ENCODE measurements around the gene SMARCA2. TPM values are rescaled to one million over a fixed set of nuclear protein-coding genes. Genes with fewer than 3 reads are reported as not detected.

SMARCA2 gene
- total RNA-seq, 2 experiments from 2014 or later: 168 to 188 TPM

DNA sequence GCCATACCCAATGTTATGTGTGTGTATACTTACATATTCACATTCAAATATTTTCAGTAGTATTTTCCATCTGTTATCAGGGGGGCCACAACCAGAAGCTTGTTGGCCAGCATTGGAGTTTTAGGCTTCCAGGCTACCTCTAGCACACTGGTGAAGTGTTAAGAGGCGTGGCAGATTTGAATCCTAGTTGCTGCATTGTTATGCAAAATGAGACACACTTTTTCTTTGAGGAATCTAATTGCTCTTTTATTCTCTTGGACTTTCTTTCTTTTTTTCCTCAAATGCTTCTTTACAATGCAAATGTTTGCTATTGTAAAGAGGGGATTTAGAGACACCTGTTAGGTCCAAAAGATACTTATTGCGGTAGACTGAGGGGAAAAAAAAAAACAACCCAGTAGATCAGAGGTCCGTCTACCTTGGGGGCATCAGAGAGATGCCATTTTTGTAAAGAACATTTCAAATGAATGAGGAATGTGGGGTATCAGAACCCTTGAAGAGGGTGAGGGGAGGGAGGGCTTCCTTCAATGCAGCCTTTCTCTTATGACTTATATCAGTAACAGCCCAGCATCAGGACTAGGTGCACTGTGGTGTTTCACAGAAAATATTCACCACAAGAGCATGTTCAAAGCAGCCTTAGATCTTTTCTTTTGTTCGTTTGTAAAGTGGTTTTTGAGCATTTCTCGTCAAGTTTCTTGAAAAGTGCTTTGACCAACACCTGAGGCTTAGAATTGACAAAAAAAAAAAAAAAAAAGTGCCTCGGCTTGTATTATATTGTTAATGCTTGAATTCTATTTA, 3.8 kb downstream of the SMARCA2 start:
- Mint-ChIP-seq H3K27ac (peak overlapping the region; percentile 99), H3K36me3 (peaks cover 12% of the 10 kb centered on the region), H3K9me3 (ENCODE audit: low read depth) (no peaks in the 10 kb centered on the region), H3K4me3 (peak overlapping the region; percentile 97), H3K27me3 (no peaks in the 10 kb centered on the region), H3K4me1 (peaks cover 54% of the 10 kb centered on the region)
- CTCF ChIA-PET: interaction anchor here (2.2 kb wide), 1 partner anchor 8 kb away, joined by 8 read pairs; no protein-coding TSS in a partner anchor
- DNase-seq (peak; percentile 66), ATAC-seq (no peak)

DNA sequence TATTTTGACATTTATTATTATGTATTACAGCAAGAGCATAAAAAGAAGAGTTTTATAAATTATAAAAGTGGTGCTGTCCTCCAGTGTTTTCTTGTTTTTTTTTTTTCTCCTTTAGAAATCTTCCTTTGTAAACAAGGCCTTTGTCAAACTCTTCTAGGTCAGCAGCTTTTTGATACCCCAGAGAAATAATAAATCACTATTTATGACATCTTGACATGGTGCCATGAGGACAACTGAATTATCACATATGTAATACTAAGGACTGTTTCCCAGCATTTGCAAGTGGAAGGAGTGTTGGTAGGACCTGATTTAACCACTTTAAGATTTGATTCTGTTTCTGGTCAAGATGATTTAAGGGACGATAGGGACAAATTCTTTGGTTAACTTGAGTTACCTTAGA, 4.6 kb downstream of the SMARCA2 start:
- DNase-seq (no peak), ATAC-seq (no peak)
- Mint-ChIP-seq H3K9me3 (ENCODE audit: low read depth) (no peaks in the 10 kb centered on the region), H3K4me1 (peaks cover 60% of the 10 kb centered on the region), H3K27me3 (no peaks in the 10 kb centered on the region), H3K27ac (peak overlapping the region; percentile 80), H3K36me3 (peaks cover 17% of the 10 kb centered on the region), H3K4me3 (peak overlapping the region; percentile 64)
- CTCF ChIA-PET: interaction anchor here (2.1 kb wide), 1 partner anchor 34 kb away, joined by 7 read pairs; no protein-coding TSS in a partner anchor

DNA sequence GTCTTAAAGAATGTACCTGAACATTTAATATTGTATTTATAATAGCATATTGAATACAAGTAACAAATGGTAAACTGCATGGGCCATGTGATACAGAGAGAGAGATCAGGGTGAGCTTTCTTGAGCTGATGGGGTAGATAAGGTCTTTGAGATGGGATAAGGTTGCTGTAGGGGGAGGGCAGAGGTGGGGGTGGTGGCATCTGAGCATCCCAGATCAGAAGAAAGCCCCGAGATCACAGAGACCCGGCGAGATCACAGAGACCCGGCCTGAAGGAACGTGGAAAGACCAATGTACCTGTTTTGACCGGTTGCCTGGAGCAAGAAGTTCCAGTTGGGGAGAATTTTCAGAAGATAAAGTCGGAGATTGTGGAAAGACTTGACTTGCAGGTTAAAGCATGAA, 6.6 kb downstream of the SMARCA2 start:
- DNase-seq: no peak

DNA sequence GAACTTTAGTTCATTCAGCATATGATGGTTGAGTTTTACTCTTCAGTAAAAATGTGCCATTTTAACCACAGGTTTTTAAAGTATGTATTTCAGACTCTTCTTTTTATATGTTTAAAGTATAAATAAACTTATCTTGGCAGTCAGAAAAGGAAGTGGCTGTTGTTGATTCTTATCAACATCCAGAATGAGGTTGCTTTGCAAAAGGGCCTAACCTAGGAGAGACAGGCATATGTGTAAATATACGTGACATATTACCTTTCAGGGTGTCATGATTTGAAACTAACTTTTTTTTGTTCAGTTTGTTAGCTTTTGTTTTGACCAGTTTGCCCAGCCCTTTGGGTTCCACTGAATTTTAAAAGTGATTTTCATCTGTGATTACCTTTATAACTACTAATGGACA, 7.4 kb downstream of the SMARCA2 start:
- Mint-ChIP-seq H3K4me3 (peak overlapping the region; percentile 63), H3K27me3 (no peaks in the 10 kb centered on the region), H3K36me3 (peaks cover 18% of the 10 kb centered on the region), H3K9me3 (ENCODE audit: low read depth) (no peaks in the 10 kb centered on the region), H3K27ac (peak overlapping the region; percentile 95), H3K4me1 (peaks cover 85% of the 10 kb centered on the region)
- ATAC-seq (peak; percentile 40), DNase-seq (no peak)
- CTCF ChIA-PET: interaction anchor here (1.2 to 1.4 kb wide), 2 partner anchors 31 to 66 kb away, joined by 3 to 5 read pairs; no protein-coding TSS in a partner anchor

More for the DNA sequence above, 6.6 kb downstream of the SMARCA2 start:
- no peaks in the 10 kb centered on the region for H3K9me3 Mint-ChIP-seq (ENCODE audit: low read depth)
- peak overlapping the region; percentile 95 for H3K27ac Mint-ChIP-seq
- no peaks in the 10 kb centered on the region for H3K27me3 Mint-ChIP-seq
- H3K4me1 Mint-ChIP-seq: peaks cover 80% of the 10 kb centered on the region
- ATAC-seq: no peak
- peak overlapping the region; percentile 63 for H3K4me3 Mint-ChIP-seq
- peaks cover 16% of the 10 kb centered on the region for H3K36me3 Mint-ChIP-seq
- CTCF ChIA-PET: interaction anchor here (1.2 to 2.1 kb wide), 2 partner anchors 32 to 67 kb away, joined by 3 to 7 read pairs; no protein-coding TSS in a partner anchor

DNA sequence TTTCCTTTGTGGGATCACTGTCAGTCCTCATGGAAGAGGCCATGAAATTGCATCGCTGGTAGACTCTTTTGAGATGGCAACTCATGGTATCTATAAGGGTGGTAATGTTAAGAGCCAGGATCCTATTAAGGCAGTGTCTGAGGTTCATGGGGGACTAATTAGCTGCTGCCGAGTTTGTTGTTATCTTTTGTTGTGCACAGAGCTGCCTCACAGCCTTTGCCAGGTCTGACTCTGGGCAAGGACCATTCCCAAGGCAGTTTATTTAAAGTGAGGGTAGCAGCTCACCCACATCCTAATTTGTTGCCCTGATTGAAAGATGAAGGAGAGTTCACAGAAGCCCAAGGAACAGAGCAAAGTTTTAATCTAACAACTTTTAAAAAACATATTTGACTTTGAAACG, 7.9 kb downstream of the SMARCA2 start:
- ATAC-seq: no peak
- Mint-ChIP-seq H3K27me3 (no peaks in the 10 kb centered on the region), H3K4me3 (peak overlapping the region; percentile 63), H3K27ac (peak overlapping the region; percentile 95), H3K36me3 (peaks cover 18% of the 10 kb centered on the region), H3K4me1 (peaks cover 89% of the 10 kb centered on the region), H3K9me3 (ENCODE audit: low read depth) (no peaks in the 10 kb centered on the region)
- no peak for DNase-seq
- CTCF ChIA-PET: interaction anchor here (1.4 kb wide), 1 partner anchor 31 kb away, joined by 5 read pairs; no protein-coding TSS in a partner anchor

DNA sequence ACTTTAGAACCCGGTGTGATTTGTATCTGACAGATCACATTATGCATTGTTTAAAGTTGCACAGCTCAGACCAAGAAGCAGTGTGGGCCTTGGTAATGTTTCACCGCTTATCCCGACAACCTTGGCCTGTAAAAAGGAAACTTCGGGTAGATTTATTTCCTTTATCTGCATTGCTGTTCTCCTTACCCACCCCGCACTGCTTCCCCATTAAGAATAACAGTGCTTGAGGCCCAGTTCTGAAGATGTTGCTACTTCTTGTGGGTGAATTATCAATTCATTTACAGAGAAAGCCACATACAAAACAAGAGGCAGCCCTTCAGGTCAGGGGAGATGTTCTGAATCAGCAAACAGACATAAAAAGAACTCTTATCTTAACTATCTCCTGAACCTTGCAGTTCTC, 8.4 kb downstream of the SMARCA2 start:
- Mint-ChIP-seq H3K4me1 (peaks cover 89% of the 10 kb centered on the region), H3K4me3 (peak overlapping the region; percentile 63), H3K27me3 (no peaks in the 10 kb centered on the region), H3K27ac (peak overlapping the region; percentile 95), H3K36me3 (peaks cover 20% of the 10 kb centered on the region), H3K9me3 (ENCODE audit: low read depth) (no peaks in the 10 kb centered on the region)
- DNase-seq: peak; percentile 59
- ATAC-seq: peak; percentile 43
- CTCF ChIA-PET: interaction anchor here (1.4 kb wide), 1 partner anchor 30 kb away, joined by 5 read pairs; no protein-coding TSS in a partner anchor

DNA sequence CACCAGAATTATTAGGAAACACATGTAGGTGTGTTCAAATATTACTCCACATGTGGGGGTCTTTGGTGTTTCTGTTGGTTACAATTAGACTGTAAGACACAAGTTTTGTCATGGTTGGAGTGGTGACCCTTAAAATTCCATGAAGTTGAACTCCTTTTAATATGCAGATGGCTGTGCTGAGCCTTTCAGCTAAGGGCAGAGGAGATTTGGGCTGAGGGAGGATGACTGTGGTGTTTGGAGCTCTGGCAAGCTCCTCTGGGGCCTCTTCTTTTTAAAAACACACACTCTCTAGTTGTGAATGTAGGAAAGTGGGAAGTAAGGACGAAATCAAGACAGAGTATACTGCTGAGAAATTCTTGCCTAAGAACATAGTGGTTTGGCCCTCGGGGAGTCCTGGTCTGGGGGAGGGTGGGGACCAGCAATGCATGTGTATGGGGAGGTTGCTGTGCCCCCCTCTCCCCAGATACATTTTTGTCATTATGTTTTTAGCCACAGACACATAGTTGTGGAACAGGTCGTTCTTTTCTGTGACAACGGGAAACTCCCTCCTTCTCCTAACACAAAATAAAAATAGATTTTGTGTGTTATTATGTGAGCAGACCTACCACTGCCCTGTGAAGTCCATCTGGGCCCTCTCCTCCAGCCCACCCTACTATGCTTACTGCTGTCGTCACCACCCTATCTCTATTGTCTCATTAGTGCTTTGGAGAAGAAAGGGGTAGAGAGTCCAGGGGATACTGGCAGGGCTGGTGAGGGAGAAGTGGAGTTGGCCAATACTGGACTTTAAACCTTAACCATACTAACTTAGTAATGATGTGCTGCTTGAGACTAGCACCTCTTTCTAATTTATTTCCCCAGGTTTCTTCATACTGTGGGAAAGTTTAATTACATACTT, 10.0 kb downstream of the SMARCA2 start:
- Mint-ChIP-seq H3K27me3 (no peaks in the 10 kb centered on the region), H3K4me3 (no peak overlapping the region), H3K9me3 (ENCODE audit: low read depth) (no peaks in the 10 kb centered on the region), H3K36me3 (peaks cover 33% of the 10 kb centered on the region), H3K27ac (peak overlapping the region; percentile 95), H3K4me1 (peaks cover 81% of the 10 kb centered on the region)
- CTCF ChIA-PET: no interaction called here
- ATAC-seq (no peak), DNase-seq (no peak)

DNA sequence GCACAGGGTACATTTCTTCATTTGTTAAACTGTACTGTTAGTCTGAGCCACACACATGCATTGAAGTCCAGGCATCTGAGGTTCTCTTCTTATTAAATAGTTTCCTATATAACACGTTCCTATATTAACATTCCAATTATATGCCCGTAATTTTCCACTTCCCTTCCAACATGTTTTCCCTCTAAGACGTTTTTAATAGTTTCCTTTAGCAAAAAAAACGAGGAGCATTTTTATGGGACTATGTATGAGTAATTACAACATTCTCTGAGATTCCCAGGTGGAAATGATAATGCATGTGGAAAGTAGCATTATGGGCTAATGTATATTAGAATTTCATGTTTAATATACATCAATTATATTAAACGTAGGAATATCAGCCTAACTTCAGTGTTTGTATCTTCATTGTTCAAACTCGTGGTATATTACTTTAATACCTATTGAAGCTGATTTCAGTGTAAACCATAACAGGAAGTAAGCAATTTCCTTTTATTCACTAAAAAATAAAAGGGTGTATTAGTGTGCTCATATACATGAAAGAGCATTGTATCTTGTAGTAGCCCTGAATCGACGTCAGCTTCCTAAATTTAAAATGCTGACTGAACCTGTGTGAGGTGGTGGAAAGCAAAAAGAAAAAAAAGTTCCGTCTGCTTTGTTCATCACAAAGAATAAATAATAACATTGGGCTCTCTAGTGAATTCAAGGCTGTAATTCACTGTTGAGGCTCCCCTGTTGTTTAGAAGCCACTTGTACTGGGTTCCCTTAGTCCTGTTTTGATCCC, 11.3 kb downstream of the SMARCA2 start:
- Mint-ChIP-seq H3K9me3 (ENCODE audit: low read depth) (no peaks in the 10 kb centered on the region), H3K27me3 (no peaks in the 10 kb centered on the region), H3K4me3 (no peak overlapping the region), H3K36me3 (peaks cover 39% of the 10 kb centered on the region), H3K27ac (peak overlapping the region; percentile 59), H3K4me1 (peaks cover 82% of the 10 kb centered on the region)
- CTCF ChIA-PET: interaction anchor here (2.3 kb wide), 1 partner anchor 9 kb away, joined by 8 read pairs; no protein-coding TSS in a partner anchor
- DNase-seq: no peak
- ATAC-seq: peak; percentile 17

DNA sequence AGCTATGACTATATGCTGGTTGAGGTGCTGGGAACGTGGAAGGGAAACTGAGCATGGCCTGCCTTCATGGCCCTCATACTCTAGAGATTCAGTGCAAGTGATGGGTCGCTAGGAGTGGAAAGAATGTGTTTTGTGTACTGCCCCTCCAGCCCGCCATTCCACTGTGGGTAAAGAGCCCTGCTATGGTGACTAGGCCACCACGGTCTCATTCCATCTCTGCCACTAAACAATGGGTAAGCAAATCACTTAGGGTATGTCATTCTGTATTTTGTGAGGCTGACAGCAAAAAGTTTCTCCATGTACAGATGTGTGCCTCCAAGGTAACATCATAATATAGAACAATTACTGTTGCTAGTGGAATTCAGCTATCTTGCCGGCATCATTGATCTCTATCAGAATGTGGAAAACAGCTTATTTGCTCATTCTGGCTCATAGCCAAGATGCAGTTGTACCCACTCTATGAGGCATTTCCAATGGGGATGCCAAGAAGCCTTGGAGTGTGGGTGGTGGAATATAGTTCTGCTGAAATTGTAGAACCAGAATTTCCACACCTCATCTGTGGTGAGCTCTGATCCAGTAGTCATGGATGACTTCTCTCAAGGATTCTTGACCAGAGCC, 12.5 kb downstream of the SMARCA2 start:
- CTCF ChIA-PET: interaction anchor here (2.3 kb wide), 1 partner anchor 10 kb away, joined by 8 read pairs; no protein-coding TSS in a partner anchor
- peaks cover 47% of the 10 kb centered on the region for H3K36me3 Mint-ChIP-seq
- peaks cover 76% of the 10 kb centered on the region for H3K4me1 Mint-ChIP-seq
- ATAC-seq: no peak
- H3K27ac Mint-ChIP-seq: no peak overlapping the region
- no peak overlapping the region for H3K4me3 Mint-ChIP-seq
- no peaks in the 10 kb centered on the region for H3K27me3 Mint-ChIP-seq
- DNase-seq: no peak
- no peaks in the 10 kb centered on the region for H3K9me3 Mint-ChIP-seq (ENCODE audit: low read depth)

DNA sequence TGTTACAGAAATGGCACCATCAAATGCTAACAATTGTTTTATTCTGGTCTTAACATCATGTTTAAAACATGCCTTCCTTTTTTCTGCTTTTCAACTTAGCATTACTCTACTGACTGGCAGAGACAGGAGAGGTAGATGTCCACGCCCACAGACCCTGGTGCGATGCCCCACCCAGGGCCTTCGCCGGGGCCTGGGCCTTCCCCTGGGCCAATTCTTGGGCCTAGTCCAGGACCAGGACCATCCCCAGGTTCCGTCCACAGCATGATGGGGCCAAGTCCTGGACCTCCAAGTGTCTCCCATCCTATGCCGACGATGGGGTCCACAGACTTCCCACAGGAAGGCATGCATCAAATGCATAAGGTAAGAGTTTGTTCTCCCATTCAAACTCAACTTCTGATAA, 13.7 kb downstream of the SMARCA2 start:
- DNase-seq (no peak), ATAC-seq (no peak)
- Mint-ChIP-seq H3K4me1 (peaks cover 64% of the 10 kb centered on the region), H3K9me3 (ENCODE audit: low read depth) (no peaks in the 10 kb centered on the region), H3K36me3 (peaks cover 57% of the 10 kb centered on the region), H3K27me3 (no peaks in the 10 kb centered on the region), H3K27ac (no peak overlapping the region), H3K4me3 (no peak overlapping the region)
- CTCF ChIA-PET: no interaction called here

DNA sequence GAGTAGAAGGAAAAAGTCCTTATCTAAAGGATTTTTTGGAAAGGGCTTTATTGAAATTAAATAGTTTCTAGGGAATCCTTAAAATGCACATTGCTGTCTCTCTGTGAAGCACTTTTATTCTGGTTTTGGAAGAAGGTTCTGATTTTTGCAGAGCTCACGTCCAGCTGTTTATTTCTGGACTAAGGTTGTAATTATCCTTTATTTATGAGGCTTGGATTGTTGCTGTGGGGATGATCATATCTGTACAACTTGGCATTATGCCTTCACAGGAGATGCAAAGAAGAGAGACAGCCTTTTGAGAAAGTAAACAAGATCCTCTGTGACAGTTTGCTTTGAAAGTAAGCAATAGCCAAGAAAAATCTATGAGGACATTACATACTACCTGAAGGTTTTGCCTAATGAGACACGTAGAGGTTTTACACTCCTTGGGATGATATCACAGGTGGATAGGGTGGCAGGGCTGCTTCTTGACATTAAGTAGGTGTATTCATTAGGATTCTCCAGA, 14.6 kb downstream of the SMARCA2 start:
- no peaks in the 10 kb centered on the region for H3K27me3 Mint-ChIP-seq
- ATAC-seq: no peak
- no peak overlapping the region for H3K27ac Mint-ChIP-seq
- no peak for DNase-seq
- CTCF ChIA-PET: no interaction called here
- peaks cover 58% of the 10 kb centered on the region for H3K36me3 Mint-ChIP-seq
- no peak overlapping the region for H3K4me3 Mint-ChIP-seq
- peaks cover 58% of the 10 kb centered on the region for H3K4me1 Mint-ChIP-seq
- no peaks in the 10 kb centered on the region for H3K9me3 Mint-ChIP-seq (ENCODE audit: low read depth)

DNA sequence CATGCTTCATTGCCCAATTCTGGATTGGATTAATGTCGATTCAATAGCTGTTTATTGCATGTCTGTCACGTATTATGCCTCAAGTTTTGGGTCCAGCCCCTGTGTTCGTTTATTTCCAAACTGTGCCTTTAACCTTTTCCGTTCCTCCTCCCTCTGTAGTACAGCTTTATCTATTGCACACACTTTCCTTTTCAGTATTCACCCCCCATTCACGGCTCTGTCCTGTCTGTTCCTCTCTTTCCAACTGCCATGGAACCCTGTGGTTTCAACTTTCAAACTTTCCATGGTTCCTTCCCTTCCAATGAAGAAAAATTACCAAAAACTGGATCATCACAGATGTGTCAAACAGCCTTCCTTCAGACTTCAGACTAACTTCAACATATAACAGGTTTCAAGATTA, 17.1 kb downstream of the SMARCA2 start:
- Mint-ChIP-seq H3K36me3 (peaks cover 67% of the 10 kb centered on the region), H3K4me1 (peaks cover 48% of the 10 kb centered on the region), H3K27ac (no peak overlapping the region), H3K9me3 (ENCODE audit: low read depth) (no peaks in the 10 kb centered on the region), H3K27me3 (no peaks in the 10 kb centered on the region), H3K4me3 (no peak overlapping the region)
- ATAC-seq (no peak), DNase-seq (no peak)
- CTCF ChIA-PET: no interaction called here
